ENCODE results near the gene EPHB1.

GRCh38 chr3:134880431-134880830 lies 85.4 kb downstream of the EPHB1 start:
- TF ChIP-seq JUND (IDR thresholded peaks at IDR 0.05): no peak
- TF ChIP-seq CTCF (IDR thresholded peaks at IDR 0.05): no peak
- TF ChIP-seq USF1 (IDR thresholded peaks at IDR 0.05; ENCODE audit: borderline replicate concordance, low read depth): no peak
- no peak for TF ChIP-seq CHD2 (IDR thresholded peaks at IDR 0.05; ENCODE audit: low read length, partially characterized antibody)
- no peak for TF ChIP-seq RAD21 (IDR thresholded peaks at IDR 0.05; ENCODE audit: low read length)
- no peak for TF ChIP-seq MAX (IDR thresholded peaks at IDR 0.05; ENCODE audit: low read depth)
- no peak for TF ChIP-seq TCF12 (IDR thresholded peaks at IDR 0.05)
- TF ChIP-seq ELF1 (IDR thresholded peaks at IDR 0.05): no peak
- no peak for TF ChIP-seq POLR2AphosphoS5 (IDR thresholded peaks at IDR 0.05; ENCODE audit: low read depth, low read length)
- TF ChIP-seq MXI1 (IDR thresholded peaks at IDR 0.05; ENCODE audit: low read depth, low read length): no peak
